AG09319 (cell line): Measurements from ENCODE around the gene NFS1.

Experiments used
- DNase-seq: peaks from one replicate; pipeline ENCODE4 v3.0.0-alpha.2; 2010; ENCODE audit warnings: low read depth; ENCODE audit errors: extremely low read depth
- TF ChIP-seq, protein P1 (sequence below): IDR thresholded peaks from 2 replicates; pipeline ENCODE4 v1.5.1; 2011; ENCODE audit warnings: low read depth, mild to moderate bottlenecking, inconsistent platforms, low read length, moderate library complexity

The NFS1 gene

DNA sequence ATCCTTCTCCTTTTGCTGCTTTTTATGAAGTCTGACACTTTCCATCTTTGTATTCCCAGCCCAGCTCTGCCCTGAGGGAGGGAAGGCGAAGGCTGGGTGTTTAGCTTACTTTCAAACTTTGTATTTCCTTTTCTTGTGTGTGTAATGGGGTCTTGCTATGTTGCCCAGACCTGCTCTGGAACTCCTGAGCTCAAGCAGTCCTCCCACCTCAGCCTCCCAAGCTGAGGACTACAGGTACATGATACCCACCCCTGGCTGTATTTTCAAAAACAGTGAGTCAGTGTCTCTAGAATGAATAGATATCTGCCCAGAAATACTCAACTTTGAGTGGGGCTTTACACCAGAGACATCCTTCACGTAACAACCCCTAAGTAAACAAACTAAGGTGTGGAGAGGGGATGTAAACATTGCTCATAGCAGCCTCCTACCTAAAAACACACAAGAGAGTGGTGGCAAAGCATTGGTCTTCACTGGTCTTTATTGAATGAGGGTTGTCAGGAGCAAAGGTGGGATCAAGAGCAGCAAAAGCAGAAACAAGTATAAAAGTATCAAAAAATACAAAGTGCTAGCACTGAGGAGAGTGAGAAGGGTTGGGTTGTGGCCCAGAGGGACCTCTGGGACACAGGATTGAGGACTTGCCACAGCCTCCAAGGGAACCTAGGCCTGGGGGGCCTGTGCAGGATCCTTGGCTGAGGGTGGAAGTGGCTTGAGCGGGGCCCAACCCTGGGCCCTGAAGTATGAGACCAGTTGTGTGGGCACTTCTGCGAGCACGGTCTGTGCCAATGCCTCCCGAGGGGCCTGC, 73.4 kb downstream of the NFS1 start:
- DNase-seq, result no peak
- TF ChIP-seq, protein P1, sequence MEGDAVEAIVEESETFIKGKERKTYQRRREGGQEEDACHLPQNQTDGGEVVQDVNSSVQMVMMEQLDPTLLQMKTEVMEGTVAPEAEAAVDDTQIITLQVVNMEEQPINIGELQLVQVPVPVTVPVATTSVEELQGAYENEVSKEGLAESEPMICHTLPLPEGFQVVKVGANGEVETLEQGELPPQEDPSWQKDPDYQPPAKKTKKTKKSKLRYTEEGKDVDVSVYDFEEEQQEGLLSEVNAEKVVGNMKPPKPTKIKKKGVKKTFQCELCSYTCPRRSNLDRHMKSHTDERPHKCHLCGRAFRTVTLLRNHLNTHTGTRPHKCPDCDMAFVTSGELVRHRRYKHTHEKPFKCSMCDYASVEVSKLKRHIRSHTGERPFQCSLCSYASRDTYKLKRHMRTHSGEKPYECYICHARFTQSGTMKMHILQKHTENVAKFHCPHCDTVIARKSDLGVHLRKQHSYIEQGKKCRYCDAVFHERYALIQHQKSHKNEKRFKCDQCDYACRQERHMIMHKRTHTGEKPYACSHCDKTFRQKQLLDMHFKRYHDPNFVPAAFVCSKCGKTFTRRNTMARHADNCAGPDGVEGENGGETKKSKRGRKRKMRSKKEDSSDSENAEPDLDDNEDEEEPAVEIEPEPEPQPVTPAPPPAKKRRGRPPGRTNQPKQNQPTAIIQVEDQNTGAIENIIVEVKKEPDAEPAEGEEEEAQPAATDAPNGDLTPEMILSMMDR, result no peak

DNA sequence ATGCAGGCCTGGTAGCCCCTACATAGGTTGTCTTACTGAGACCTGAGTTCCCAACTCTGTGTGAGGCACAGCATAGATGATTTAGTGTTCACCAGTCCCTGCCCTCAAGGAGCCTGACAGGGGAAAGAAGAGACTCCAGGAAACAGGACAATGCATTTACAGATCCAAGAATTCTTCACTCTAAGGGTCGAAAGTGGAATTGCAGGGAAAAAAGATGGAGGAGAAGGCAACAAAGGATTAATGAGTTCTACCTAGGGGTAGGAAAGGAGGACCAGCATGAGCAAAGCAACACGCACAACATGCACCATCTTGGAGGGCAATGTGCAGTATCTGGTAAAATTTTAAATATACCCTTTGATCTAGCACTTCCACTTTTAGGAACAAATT, 77.6 kb downstream of the NFS1 start:
- DNase-seq, result no peak
- TF ChIP-seq, protein P1, result no peak

DNA sequence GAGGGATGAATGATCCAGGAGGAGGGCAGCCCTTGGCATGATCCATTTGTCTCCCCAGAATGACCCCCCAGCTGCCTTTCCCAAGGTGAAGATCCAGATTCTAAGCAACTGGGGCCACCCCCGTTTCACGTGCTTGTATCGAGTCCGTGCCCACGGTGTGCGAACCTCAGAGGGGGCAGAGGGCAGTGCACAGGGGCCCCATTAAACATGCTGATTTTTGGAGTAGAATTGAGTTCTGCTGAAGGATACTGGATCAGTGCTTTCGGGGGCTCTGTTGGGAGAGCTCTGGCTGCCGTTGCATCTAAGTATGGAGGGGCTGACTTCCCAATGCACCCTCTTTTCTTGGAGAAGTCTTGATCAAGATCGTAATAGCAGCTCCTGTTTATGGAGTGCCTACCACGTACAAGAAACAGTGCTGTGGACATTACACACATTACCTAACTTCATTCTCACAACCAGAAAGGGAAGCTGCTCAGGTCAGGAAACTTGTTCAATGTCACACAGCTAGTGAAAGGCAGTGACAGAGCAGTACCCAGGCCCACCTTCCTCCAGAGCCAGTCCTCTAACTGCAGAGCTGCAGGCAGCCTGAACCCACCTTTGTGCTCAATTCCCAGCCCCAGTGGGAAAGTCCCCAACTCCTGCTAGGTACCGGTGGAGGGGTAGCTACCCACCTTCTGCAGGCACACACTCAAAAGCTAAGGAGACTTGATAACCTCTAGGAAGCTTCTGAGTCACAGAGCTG, 78.2 kb downstream of the NFS1 start:
- no peak for DNase-seq
- TF ChIP-seq, protein P1, result no peak

DNA sequence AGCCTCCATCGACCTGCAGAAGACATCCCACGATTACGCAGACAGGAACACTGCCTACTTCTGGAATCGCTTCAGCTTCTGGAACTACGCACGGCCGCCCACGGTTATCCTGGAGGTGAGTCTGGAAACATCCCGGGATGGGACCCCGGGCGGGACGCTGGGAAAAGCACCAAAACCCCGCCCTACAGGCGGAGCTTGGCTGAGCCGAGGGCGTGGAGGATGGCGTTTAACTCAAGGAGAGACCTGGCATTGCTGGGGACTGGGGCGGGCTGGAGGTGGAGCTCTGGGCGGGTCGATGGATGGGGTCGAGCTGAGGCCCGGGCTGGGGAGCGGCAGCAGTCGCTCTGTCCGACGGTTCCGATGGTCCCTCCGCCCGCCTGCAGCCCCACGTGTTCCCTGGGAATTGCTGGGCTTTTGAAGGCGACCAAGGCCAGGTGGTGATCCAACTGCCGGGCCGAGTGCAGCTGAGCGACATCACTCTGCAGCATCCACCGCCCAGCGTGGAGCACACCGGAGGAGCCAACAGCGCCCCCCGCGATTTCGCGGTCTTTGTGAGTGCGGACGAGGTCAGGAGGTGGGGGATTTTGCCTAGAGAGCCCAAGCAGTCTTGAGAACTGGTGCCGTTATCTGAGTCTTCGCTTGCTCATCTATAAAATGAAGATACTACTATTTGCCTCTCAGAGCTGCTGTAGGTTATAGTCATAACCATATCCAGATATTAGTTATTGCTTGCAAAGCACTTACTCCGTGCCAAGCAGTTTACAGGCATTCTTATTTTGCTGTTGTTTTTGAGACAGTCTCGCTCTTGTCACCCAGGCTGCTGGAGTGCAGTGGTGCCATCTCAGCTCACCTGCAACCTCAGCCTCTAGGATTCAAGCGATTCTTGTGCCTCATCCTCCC, 79.7 kb downstream of the NFS1 start:
- DNase-seq, result peak; percentile 42
- TF ChIP-seq, protein P1, result peak; percentile 32

DNA sequence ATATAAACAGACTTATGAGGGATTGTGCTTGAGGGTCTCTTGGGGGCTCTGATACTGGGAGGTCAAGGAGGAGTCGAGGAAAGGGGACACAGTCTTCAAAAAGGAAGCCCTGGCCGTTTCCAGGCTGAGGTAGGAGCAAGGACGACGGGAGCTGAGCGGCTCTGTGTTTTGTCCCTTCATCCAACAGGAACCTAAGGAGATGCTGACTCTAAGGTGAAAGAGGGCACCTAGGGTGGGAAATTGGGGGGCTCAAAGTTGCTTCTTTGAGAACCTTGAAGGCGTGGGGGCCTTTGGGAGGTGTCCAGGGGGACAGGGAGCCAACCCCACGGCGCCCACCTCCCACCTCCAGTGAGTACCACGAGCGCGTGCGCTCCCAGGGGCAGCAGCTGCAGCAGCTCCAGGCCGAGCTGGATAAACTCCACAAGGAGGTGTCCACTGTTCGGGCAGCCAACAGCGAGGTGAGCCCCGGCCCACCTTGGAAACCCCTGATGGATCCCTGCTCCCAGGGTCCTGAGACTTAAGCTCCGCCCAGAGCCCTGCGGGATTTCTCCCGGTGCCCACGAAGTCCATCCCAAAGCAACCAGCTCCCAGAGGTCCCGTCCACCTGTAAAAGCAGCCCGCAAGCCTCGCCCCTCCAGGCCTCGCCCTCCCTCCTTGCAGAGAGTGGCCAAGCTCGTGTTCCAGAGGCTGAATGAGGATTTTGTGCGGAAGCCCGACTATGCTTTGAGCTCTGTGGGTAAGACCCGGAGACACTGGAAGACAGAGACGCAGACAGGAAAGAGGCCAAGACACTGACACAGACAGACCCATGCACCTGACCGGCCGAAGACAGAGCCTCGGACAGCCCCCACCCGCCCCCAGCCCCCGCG, 80.7 kb downstream of the NFS1 start:
- DNase-seq, result no peak
- TF ChIP-seq, protein P1, result no peak
